B cell (primary cell): Measurements from ENCODE around the gene UBXN2A.

Source experiments
- EZH2 ChIP-seq: IDR thresholded peaks from 2 replicates; pipeline ENCODE4 v1.6.1; 2012; ENCODE audit warnings: borderline replicate concordance, low read depth, mild to moderate bottlenecking, moderate library complexity, low read length; ENCODE audit not compliant: insufficient read depth, poor library complexity, severe bottlenecking
- TF ChIP-seq, protein P1 (sequence below): fragments of 200-600 bp; IDR thresholded peaks from one replicate; pipeline ENCODE4 v1.8.0; 2022; ENCODE audit warnings: antibody characterized with exemption, mild to moderate bottlenecking

GRCh38 chr2:24046930-24047702 is 106.9 kb downstream of the UBXN2A start, which contains the start of gene WDCP:
- TF ChIP-seq, protein P1, sequence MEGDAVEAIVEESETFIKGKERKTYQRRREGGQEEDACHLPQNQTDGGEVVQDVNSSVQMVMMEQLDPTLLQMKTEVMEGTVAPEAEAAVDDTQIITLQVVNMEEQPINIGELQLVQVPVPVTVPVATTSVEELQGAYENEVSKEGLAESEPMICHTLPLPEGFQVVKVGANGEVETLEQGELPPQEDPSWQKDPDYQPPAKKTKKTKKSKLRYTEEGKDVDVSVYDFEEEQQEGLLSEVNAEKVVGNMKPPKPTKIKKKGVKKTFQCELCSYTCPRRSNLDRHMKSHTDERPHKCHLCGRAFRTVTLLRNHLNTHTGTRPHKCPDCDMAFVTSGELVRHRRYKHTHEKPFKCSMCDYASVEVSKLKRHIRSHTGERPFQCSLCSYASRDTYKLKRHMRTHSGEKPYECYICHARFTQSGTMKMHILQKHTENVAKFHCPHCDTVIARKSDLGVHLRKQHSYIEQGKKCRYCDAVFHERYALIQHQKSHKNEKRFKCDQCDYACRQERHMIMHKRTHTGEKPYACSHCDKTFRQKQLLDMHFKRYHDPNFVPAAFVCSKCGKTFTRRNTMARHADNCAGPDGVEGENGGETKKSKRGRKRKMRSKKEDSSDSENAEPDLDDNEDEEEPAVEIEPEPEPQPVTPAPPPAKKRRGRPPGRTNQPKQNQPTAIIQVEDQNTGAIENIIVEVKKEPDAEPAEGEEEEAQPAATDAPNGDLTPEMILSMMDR = no peak
- TF ChIP-seq EZH2 = no peak
